ENCODE measurements around the gene AVPR1B. TPM values are rescaled to one million over a fixed set of nuclear protein-coding genes. Genes with fewer than 3 reads are reported as not detected.

AVPR1B gene
- total RNA-seq, 3 donors from 2014 or later = 0.72 to 1.9 (median 0.89) TPM

GRCh38 chr1:206079135-206079534 is 38.1 kb downstream of the AVPR1B start:
- ATAC-seq (no peak), DNase-seq (no peak)

GRCh38 chr1:206075786-206076755 is 41.1 kb downstream of the AVPR1B start:
- ATAC-seq = no peak
- DNase-seq = no peak
- Histone ChIP-seq H3K9me3 (no peaks in the 10 kb centered on the region), H3K36me3 (ENCODE audit: low read depth) (no peaks in the 10 kb centered on the region), H3K4me1 (ENCODE audit: low read depth) (no peaks in the 10 kb centered on the region), H3K4me3 (no peak overlapping the region)
- intact Hi-C loops (cut with DNase I, micrococcal nuclease) = no loop called here
- TF ChIP-seq CTCF (IDR thresholded peaks at IDR 0.05) = no peak

More at GRCh38 chr1:206079135-206079534, 38.1 kb downstream of the AVPR1B start:
- Histone ChIP-seq H3K4me3 (no peak overlapping the region), H3K9me3 (no peaks in the 10 kb centered on the region), H3K4me1 (ENCODE audit: low read depth) (no peaks in the 10 kb centered on the region), H3K36me3 (ENCODE audit: low read depth) (no peaks in the 10 kb centered on the region)
- intact Hi-C loops (cut with DNase I, micrococcal nuclease) = no loop called here
- no peak for TF ChIP-seq CTCF (IDR thresholded peaks at IDR 0.05)

- ATAC-seq (no peak), DNase-seq (no peak)
- intact Hi-C loops (cut with DNase I, micrococcal nuclease) = no loop called here
These were observed 42.3 kb downstream of the AVPR1B start for GRCh38 chr1:206074839-206075238.

GRCh38 chr1:206070627-206071304 is 46.4 kb downstream of the AVPR1B start:
- Histone ChIP-seq H3K9me3 (no peaks in the 10 kb centered on the region), H3K36me3 (ENCODE audit: low read depth) (no peaks in the 10 kb centered on the region), H3K4me1 (ENCODE audit: low read depth) (no peaks in the 10 kb centered on the region), H3K4me3 (no peak overlapping the region)
- DNase-seq (no peak), ATAC-seq (no peak)
- intact Hi-C loops (cut with DNase I, micrococcal nuclease) = no loop called here
- no peak for TF ChIP-seq CTCF (IDR thresholded peaks at IDR 0.05)

More at GRCh38 chr1:206074839-206075238, 42.3 kb downstream of the AVPR1B start:
- H3K4me3 ChIP-seq = no peak overlapping the region
- H3K36me3 ChIP-seq (ENCODE audit: low read depth) = no peaks in the 10 kb centered on the region
- TF ChIP-seq CTCF (IDR thresholded peaks at IDR 0.05) = no peak
- no peaks in the 10 kb centered on the region for H3K4me1 ChIP-seq (ENCODE audit: low read depth)
- no peaks in the 10 kb centered on the region for H3K9me3 ChIP-seq

- DNase-seq = no peak
- no peaks in the 10 kb centered on the region for H3K36me3 ChIP-seq (ENCODE audit: low read depth)
- no peaks in the 10 kb centered on the region for H3K4me1 ChIP-seq (ENCODE audit: low read depth)
- ATAC-seq = no peak
- no peak for TF ChIP-seq CTCF (IDR thresholded peaks at IDR 0.05)
- H3K9me3 ChIP-seq = no peaks in the 10 kb centered on the region
- intact Hi-C loops (cut with DNase I, micrococcal nuclease) = no loop called here
- no peak overlapping the region for H3K4me3 ChIP-seq
These were observed 48.9 kb downstream of the AVPR1B start for GRCh38 chr1:206068314-206068713.

All from mucosa of descending colon (tissue), 3 donors.